Measurements from ENCODE around the gene TSPAN9.

Gene TSPAN9

DNA sequence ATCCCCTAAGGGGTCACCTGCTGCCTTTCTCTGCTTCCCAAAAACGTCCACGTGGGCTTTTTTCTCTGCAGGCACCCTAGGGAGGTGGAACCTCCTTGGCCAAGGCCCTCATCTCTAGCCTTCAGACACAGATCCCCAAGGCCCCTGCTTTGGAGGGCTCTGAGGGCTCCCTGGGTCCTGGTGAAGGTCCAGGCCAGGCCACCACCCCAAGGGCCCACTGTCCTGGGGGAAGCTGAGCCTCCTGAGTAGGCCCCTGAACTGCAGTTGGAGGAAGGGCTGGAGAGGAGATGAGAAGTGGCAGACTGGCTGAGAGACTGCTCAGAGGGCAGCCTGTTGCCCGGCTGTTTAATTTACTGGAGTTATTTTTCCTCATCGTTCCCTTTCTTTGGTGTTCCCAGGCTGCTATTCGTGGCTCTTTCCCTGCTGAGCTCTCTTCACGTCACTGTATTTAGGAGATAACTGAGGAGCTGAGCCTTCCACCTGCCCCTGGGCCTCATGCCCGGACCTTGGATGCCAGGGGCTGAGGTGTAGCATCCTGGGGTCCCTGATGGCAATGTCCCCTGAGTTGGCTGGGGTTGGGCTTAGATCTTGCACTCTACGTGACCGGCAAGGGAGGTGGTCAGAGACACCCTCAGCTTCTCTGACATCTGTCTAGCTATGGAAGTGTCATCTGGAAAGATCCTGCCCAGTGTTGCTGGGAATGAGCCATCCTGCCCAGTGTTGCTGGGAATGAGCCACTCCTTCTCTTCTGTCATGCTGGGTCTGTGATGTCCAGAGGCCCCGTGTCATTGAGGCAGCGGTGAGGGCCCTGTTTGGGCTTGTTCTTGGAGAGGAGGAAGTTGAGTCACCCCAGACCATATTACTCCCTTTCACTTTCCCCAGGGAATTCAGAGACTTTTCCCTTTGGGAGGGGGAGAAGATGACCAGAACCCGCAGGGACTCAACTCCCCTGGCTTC is 139.8 kb downstream of the TSPAN9 start:
- TF ChIP-seq, protein P1, sequence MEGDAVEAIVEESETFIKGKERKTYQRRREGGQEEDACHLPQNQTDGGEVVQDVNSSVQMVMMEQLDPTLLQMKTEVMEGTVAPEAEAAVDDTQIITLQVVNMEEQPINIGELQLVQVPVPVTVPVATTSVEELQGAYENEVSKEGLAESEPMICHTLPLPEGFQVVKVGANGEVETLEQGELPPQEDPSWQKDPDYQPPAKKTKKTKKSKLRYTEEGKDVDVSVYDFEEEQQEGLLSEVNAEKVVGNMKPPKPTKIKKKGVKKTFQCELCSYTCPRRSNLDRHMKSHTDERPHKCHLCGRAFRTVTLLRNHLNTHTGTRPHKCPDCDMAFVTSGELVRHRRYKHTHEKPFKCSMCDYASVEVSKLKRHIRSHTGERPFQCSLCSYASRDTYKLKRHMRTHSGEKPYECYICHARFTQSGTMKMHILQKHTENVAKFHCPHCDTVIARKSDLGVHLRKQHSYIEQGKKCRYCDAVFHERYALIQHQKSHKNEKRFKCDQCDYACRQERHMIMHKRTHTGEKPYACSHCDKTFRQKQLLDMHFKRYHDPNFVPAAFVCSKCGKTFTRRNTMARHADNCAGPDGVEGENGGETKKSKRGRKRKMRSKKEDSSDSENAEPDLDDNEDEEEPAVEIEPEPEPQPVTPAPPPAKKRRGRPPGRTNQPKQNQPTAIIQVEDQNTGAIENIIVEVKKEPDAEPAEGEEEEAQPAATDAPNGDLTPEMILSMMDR (IDR thresholded peaks at IDR 0.05; ENCODE audit: control extremely low read depth, extremely low read depth, low read depth, missing control alignments): no peak
- ChIA-PET POLR2A (no interaction called here), CTCF (interaction anchor here (0.8 to 3.2 kb wide), 6 partner anchors 9 to 58 kb away, joined by 3 to 13 read pairs (median 3); no protein-coding TSS in a partner anchor)
- DNase-seq (ENCODE audit: extremely low spot score): no peak

DNA sequence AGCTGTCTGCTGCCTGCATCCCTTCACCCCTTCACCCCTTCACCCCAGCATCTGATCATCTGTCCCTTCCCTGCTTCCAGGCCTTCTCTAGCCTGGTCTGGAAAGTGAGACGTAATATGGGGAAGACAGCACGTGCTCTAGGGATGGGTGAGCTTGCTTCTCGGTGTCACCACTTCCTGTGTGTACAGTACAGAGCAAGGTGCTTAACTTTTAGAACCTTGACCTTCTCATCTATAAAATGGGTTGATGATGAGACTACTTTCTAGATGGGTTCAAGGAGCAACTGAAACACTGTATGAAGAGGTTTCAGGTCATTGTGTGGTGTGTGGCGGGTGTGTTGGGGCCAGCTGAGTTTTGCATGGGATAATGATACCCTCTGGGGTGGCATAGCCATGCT is 140.5 kb downstream of the TSPAN9 start:
- CTCF ChIA-PET: interaction anchor here (0.8 to 3.2 kb wide), 6 partner anchors 15 to 83 kb away, joined by 3 to 13 read pairs (median 4); no protein-coding TSS in a partner anchor
- TF ChIP-seq, protein P1 (IDR thresholded peaks at IDR 0.05; ENCODE audit: control extremely low read depth, extremely low read depth, low read depth, missing control alignments): no peak
- no peak for DNase-seq (ENCODE audit: extremely low spot score)
- POLR2A ChIA-PET: no interaction called here

DNA sequence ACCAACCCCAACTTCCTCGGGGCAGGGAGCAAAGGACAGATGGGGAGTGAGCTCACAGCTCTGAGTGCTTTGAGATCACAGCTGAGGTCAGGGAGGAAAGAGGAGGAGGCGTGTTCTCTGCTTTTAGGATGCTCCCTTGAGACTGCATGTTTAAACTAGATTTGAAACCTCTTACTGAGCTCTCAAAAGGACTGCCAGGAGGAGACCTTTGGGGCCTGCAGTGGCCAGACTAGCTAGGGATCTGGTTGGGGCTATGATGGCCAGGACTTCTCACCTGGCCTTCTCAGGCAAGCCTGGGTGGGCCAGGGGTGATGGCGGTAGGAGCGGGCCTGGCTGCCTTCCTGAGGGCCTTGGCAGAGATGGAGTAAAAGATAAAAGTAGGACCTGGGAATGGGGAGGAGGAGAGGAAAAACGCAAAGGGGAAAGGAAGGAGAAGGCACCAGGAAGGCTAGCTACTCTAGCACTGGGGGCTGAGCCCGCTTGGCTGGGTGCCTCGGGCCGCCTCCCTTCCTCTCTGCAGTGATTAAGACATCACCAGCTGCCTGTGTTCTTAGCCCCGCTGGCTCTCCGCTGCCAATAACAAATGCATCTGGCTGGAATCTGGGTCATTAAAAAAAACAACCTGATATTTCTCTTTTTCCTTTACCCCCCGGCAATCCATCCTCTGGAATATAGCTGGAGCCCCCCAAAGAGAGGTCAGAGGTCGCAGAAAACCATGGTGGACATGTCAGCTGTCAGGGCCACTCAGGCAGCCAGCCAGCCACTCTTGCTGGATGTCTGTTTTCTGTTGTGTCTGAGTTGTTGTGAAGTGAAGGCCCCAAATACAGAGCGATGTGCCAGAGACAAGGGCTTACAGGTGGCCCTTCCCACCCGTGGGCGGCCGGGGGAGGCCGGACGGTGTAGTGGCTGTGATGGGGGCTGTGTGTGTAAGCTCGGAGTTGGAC is 141.3 kb downstream of the TSPAN9 start:
- ChIA-PET POLR2A (no interaction called here), CTCF (interaction anchor here (0.9 to 3.2 kb wide), 6 partner anchors 10 to 84 kb away, joined by 3 to 13 read pairs (median 4); no protein-coding TSS in a partner anchor)
- TF ChIP-seq, protein P1 (IDR thresholded peaks at IDR 0.05; ENCODE audit: control extremely low read depth, extremely low read depth, low read depth, missing control alignments): no peak
- DNase-seq (ENCODE audit: extremely low spot score): peak; percentile 54

DNA sequence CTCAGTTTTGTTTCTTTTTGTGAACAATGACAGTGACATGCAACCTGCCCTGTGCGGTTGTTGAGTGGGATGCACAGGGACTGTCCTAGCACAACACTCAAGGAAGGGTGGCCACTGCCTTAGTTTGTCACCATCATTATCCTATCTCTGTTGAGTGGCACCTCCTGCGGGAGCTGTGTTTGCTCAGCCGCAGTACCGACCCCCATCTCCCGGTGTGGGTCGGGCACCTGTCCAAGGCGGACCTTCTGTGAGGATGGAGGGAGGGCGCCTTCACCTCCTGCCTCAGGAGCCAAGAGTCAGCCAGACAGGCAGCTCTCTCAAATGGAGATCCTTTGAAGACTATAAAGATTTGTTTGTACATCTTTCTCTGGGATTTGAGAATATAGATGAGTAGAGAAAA is 142.1 kb downstream of the TSPAN9 start:
- TF ChIP-seq, protein P1 (IDR thresholded peaks at IDR 0.05; ENCODE audit: control extremely low read depth, extremely low read depth, low read depth, missing control alignments): no peak
- no peak for DNase-seq (ENCODE audit: extremely low spot score)
- ChIA-PET CTCF (interaction anchor here (1.0 kb wide), 1 partner anchor 16 kb away, joined by 3 read pairs; no protein-coding TSS in a partner anchor), POLR2A (no interaction called here)

DNA sequence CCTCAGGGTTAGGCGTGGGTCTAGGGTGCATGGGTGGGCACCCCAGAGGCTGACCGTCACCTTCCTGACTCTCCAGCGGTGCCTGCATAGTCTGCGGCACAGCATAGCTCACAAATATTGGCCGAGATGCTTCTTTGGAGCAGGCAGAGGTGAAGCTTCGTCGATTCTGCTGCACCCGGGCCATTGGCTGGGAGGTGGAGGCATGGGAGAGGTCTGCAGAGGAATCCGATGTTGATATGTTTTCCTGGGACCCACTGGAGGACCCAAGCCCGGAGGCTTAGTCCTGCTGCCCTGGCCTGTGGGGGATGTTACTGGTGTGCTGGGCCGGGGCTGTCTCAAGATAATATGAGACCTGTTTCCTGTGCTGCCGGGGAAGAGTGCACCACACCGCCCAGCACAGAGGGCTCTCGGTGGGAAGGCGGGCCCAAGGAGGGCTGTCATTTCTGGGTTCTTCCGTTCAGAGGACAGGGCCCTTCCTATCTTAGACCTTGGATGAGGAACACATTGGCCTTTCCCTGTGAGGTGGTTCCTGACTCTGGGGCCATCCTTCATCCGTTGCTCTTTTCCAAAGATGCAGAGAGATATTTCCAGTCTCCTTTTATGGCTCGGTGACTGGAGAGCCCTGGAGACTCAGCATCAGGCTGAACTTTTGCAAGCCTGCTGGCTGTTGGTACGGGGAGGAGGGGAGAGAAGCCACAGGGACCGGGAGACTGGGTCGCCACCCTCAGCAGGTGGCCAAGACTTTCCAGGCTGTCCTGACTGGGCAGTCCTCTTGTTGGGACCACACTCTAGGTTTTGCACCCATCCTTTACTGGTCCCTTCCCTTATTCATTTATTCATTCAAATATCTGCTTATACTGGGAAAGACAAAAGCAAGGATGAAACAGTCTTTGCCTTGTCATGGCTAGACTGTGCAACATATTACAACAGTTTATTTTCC is 143.5 kb downstream of the TSPAN9 start:
- CTCF ChIA-PET: interaction anchor here (1.0 kb wide), 1 partner anchor 17 kb away, joined by 3 read pairs; no protein-coding TSS in a partner anchor
- TF ChIP-seq, protein P1 (IDR thresholded peaks at IDR 0.05; ENCODE audit: control extremely low read depth, extremely low read depth, low read depth, missing control alignments): no peak
- DNase-seq (ENCODE audit: extremely low spot score): no peak
- POLR2A ChIA-PET: no interaction called here
